ENCODE results near the gene NOCT.
"Not testable (repeated sequence)": the region's sequence is repeated elsewhere in the genome, so short reads cannot be mapped to it uniquely, and the experiment has no call there.

Gene NOCT

GRCh38 chr4:139011225-139011950 is 4.2 kb upstream of the NOCT start:
- DNase-seq: no peak

GRCh38 chr4:139014371-139015268 is 961 bp upstream of the NOCT start:
- no peak for DNase-seq

- DNase-seq: peak; percentile 87
These were observed 429 bp downstream of the NOCT start for GRCh38 chr4:139015948-139016471.

- DNase-seq: no peak
These were observed 2.3 kb downstream of the NOCT start for GRCh38 chr4:139017861-139018260.

- no peak for DNase-seq
These were observed 2.9 kb downstream of the NOCT start for GRCh38 chr4:139018501-139018900.

GRCh38 chr4:139018971-139019758 is 3.6 kb downstream of the NOCT start:
- peak; percentile 60 for DNase-seq

- no peak for DNase-seq
These were observed 4.8 kb downstream of the NOCT start for GRCh38 chr4:139020384-139020783.

GRCh38 chr4:139021071-139021470 is 5.5 kb downstream of the NOCT start:
- not testable (repeated sequence) for DNase-seq

GRCh38 chr4:139022835-139023234 is 7.3 kb downstream of the NOCT start:
- no peak for DNase-seq

GRCh38 chr4:139024686-139025085 is 9.1 kb downstream of the NOCT start:
- no peak for DNase-seq

GRCh38 chr4:139025841-139026240 is 10.3 kb downstream of the NOCT start:
- DNase-seq: no peak

GRCh38 chr4:139027776-139028175 is 12.2 kb downstream of the NOCT start:
- DNase-seq: no peak

- no peak for DNase-seq
These were observed 12.6 kb downstream of the NOCT start for GRCh38 chr4:139028191-139028661.

GRCh38 chr4:139029866-139030363 is 14.3 kb downstream of the NOCT start:
- DNase-seq: not testable (repeated sequence)

- DNase-seq: peak; percentile 96
These were observed 15.1 kb downstream of the NOCT start for GRCh38 chr4:139030614-139031235.

- no peak for DNase-seq
These were observed 20.1 kb downstream of the NOCT start for GRCh38 chr4:139035650-139036049.

GRCh38 chr4:139036885-139037284 is 21.3 kb downstream of the NOCT start:
- no peak for DNase-seq

- no peak for DNase-seq
These were observed 23.4 kb downstream of the NOCT start for GRCh38 chr4:139038874-139039443.

- no peak for DNase-seq
These were observed 27.4 kb downstream of the NOCT start for GRCh38 chr4:139042981-139043460.

- no peak for DNase-seq
These were observed 28.7 kb downstream of the NOCT start for GRCh38 chr4:139044291-139044690.

- no peak for DNase-seq
These were observed 32.4 kb downstream of the NOCT start for GRCh38 chr4:139048026-139048425.

GRCh38 chr4:139050446-139050845 is 34.9 kb downstream of the NOCT start:
- no peak for DNase-seq

Measured in eye (tissue), 1 donor.